ENCODE data around the gene USH2A.

The USH2A gene

GRCh38 chr1:216111842-216112241 is 311.4 kb downstream of the USH2A start:
- no peak for DNase-seq

- DNase-seq: no peak
Measured at GRCh38 chr1:216095400-216095799, 327.8 kb downstream of the USH2A start.

GRCh38 chr1:216090556-216090955 is 332.7 kb downstream of the USH2A start:
- DNase-seq: no peak

GRCh38 chr1:216086678-216087077 is 336.6 kb downstream of the USH2A start:
- no peak for DNase-seq

- no peak for DNase-seq
Measured at GRCh38 chr1:216081445-216081844, 341.8 kb downstream of the USH2A start.

- no peak for DNase-seq
Measured at GRCh38 chr1:216076751-216077150, 346.5 kb downstream of the USH2A start.

- no peak for DNase-seq
Measured at GRCh38 chr1:216075339-216075738, 347.9 kb downstream of the USH2A start.

- no peak for DNase-seq
Measured at GRCh38 chr1:216073793-216074595, 349.3 kb downstream of the USH2A start.

- DNase-seq: no peak
Measured at GRCh38 chr1:216071262-216071661, 352.0 kb downstream of the USH2A start.

- no peak for DNase-seq
Measured at GRCh38 chr1:216064643-216065042, 358.6 kb downstream of the USH2A start.

- DNase-seq: no peak
Measured at GRCh38 chr1:216057947-216058346, 365.3 kb downstream of the USH2A start.

- no peak for DNase-seq
Measured at GRCh38 chr1:216057063-216057462, 366.2 kb downstream of the USH2A start.

GRCh38 chr1:216055004-216055403 is 368.2 kb downstream of the USH2A start:
- no peak for DNase-seq

GRCh38 chr1:216054600-216054999 is 368.6 kb downstream of the USH2A start:
- DNase-seq: no peak

GRCh38 chr1:216051071-216051470 is 372.2 kb downstream of the USH2A start:
- DNase-seq: no peak

GRCh38 chr1:216049741-216050430 is 373.4 kb downstream of the USH2A start:
- no peak for DNase-seq

- no peak for DNase-seq
Measured at GRCh38 chr1:216047811-216048572, 375.3 kb downstream of the USH2A start.

GRCh38 chr1:216046336-216046735 is 376.9 kb downstream of the USH2A start:
- DNase-seq: no peak

GRCh38 chr1:216045400-216045799 is 377.8 kb downstream of the USH2A start:
- DNase-seq: no peak

GRCh38 chr1:216044538-216044937 is 378.7 kb downstream of the USH2A start:
- DNase-seq: no peak

GRCh38 chr1:216034506-216034905 is 388.7 kb downstream of the USH2A start:
- DNase-seq: no peak

- no peak for DNase-seq
Measured at GRCh38 chr1:216032961-216033614, 390.2 kb downstream of the USH2A start.

- DNase-seq: no peak
Measured at GRCh38 chr1:216032284-216032683, 391.0 kb downstream of the USH2A start.

All from CD4-positive, alpha-beta T cell treated with Interleukin-4 for 4 hours (primary cell).